IMR-90 (cell line): Measurements from ENCODE around the gene KRTAP10-7. TPM values are rescaled to one million over a fixed set of nuclear protein-coding genes. Genes with fewer than 3 reads are reported as not detected.

Source experiments
- ATAC-seq: fragments of 200-7000 bp; cut with Tn5 transposase; 2 replicates; pipeline ENCODE4 v1.9.1; 2020; ENCODE audit warnings: low read depth, mild to moderate bottlenecking, moderate library complexity
- BruUV-seq: library from RNA; stranded (reverse); fragments of 400-500 nt; replicated peaks from 2 replicates; lab custom pipeline; 2021; lab: Mats Ljungman, UMichigan
- CTCF ChIA-PET: fragments of 300-600 bp; formaldehyde crosslinking; extraction: SDS; loops from one replicate; lab custom pipeline; 2021; ENCODE audit warnings: antibody characterized with exemption; lab: Yijun Ruan, JAX
- POLR2A ChIA-PET: fragments of 300-600 bp; sonication (Branson Sonifier 250); formaldehyde crosslinking; loops from one replicate; lab custom pipeline; 2022; ENCODE audit warnings: antibody characterized with exemption; ENCODE audit not compliant: unreplicated experiment; lab: Charles Lee
- DNase-seq: peaks from one replicate; pipeline ENCODE4 v3.0.0; 2013
- H2AFZ ChIP-seq: replicated peaks from 2 replicates; pipeline ENCODE3; 2013; ENCODE audit warnings: low read length, mild to moderate bottlenecking; ENCODE audit not compliant: poor library complexity
- H2AK5ac ChIP-seq: 2 replicates; pipeline ENCODE4 v1.6.1; 2013; ENCODE audit warnings: low read depth, low read length, inconsistent platforms
- H2AK9ac ChIP-seq: replicated peaks from 2 replicates; pipeline ENCODE3; 2013; ENCODE audit warnings: mild to moderate bottlenecking, low read depth, low read length, moderate library complexity; ENCODE audit not compliant: poor library complexity
- H2BK120ac ChIP-seq: 2 replicates; pipeline ENCODE4 v1.6.1; 2013; ENCODE audit warnings: low read depth, low read length, inconsistent platforms
- H2BK15ac ChIP-seq: 3 replicates; pipeline ENCODE4 v1.6.1; 2013; ENCODE audit warnings: low read depth, low read length, inconsistent platforms
- H2BK20ac ChIP-seq: 2 replicates; pipeline ENCODE4 v1.6.1; 2013; ENCODE audit warnings: low read depth, mild to moderate bottlenecking, inconsistent platforms, low read length, moderate library complexity
- H2BK5ac ChIP-seq: 2 replicates; pipeline ENCODE4 v1.6.1; 2013; ENCODE audit warnings: mild to moderate bottlenecking, low read depth, low read length, inconsistent platforms; ENCODE audit not compliant: poor library complexity, severe bottlenecking
- H3K14ac ChIP-seq: replicated peaks from 2 replicates; pipeline ENCODE4 v1.6.1; 2013; ENCODE audit warnings: low read depth, low read length, inconsistent platforms
- H3K18ac ChIP-seq: 2 replicates; pipeline ENCODE4 v1.6.1; 2013; ENCODE audit warnings: low read depth, low read length, control low read depth
- H3K23ac ChIP-seq: 2 replicates; pipeline ENCODE4 v1.6.1; 2013; ENCODE audit warnings: low read depth, low read length, inconsistent platforms
- H3K27ac ChIP-seq: 2 replicates; pipeline ENCODE4 v1.5.1; 2013; ENCODE audit warnings: mild to moderate bottlenecking, control low read depth, low read length; ENCODE audit not compliant: insufficient read depth
- H3K27me3 ChIP-seq: 2 replicates; pipeline ENCODE4 v1.6.1; 2013; ENCODE audit warnings: low read length; ENCODE audit not compliant: control insufficient read depth, insufficient read depth
- H3K36me3 ChIP-seq: 2 replicates; pipeline ENCODE4 v1.6.1; 2013; ENCODE audit warnings: low read length, mixed read lengths; ENCODE audit not compliant: control insufficient read depth, insufficient read depth
- H3K4ac ChIP-seq: 2 replicates; pipeline ENCODE4 v1.6.1; 2013; ENCODE audit warnings: low read depth, low read length, inconsistent platforms
- H3K4me1 ChIP-seq: 2 replicates; pipeline ENCODE4 v1.6.1; 2013; ENCODE audit warnings: low read length, mixed read lengths; ENCODE audit not compliant: control insufficient read depth, insufficient read depth
- H3K4me2 ChIP-seq: 2 replicates; pipeline ENCODE4 v1.6.1; 2013; ENCODE audit warnings: low read depth, mild to moderate bottlenecking, control low read depth, low read length, moderate library complexity
- H3K4me3 ChIP-seq: 2 replicates; pipeline ENCODE4 v1.5.1; 2013; ENCODE audit warnings: low read depth, mild to moderate bottlenecking, control low read depth, low read length, moderate library complexity; ENCODE audit not compliant: insufficient read depth
- H3K56ac ChIP-seq: 2 replicates; pipeline ENCODE4 v1.6.1; 2013; ENCODE audit warnings: low read length, inconsistent platforms; ENCODE audit not compliant: insufficient read depth; ENCODE audit errors: extremely low read depth
- H3K79me1 ChIP-seq, 2 experiments: 2 replicates each; pipeline ENCODE4 v1.6.1; 2013; ENCODE audit warnings: low read length in 2 of 2, inconsistent platforms in 1 of 2, low read depth in 1 of 2
- H3K9ac ChIP-seq: 2 replicates; pipeline ENCODE4 v1.6.1; 2013; ENCODE audit warnings: low read depth, low read length, control low read depth
- H3K9me1 ChIP-seq: 2 replicates; pipeline ENCODE4 v1.6.1; 2013; ENCODE audit warnings: low read length, inconsistent platforms; ENCODE audit not compliant: insufficient read depth
- H3K9me3 ChIP-seq: 2 replicates; pipeline ENCODE4 v1.6.1; 2013; ENCODE audit warnings: low read length; ENCODE audit not compliant: control insufficient read depth, insufficient read depth
- H4K20me1 ChIP-seq: 2 replicates; pipeline ENCODE4 v1.6.1; 2013; ENCODE audit warnings: low read length, inconsistent platforms; ENCODE audit not compliant: insufficient read depth
- H4K5ac ChIP-seq: 2 replicates; pipeline ENCODE4 v1.6.1; 2013; ENCODE audit warnings: mild to moderate bottlenecking, low read depth, low read length, control low read depth
- H4K8ac ChIP-seq, 2 experiments: 2 replicates each; pipeline ENCODE4 v1.6.1; 2013; ENCODE audit warnings: low read depth in 2 of 2, low read length in 2 of 2, control low read depth in 1 of 2, inconsistent platforms in 1 of 2
- H4K91ac ChIP-seq: 2 replicates; pipeline ENCODE4 v1.6.1; 2013; ENCODE audit warnings: low read depth, low read length, inconsistent platforms; ENCODE audit not compliant: insufficient read depth
- BHLHE40 ChIP-seq: fragments of 150-350 bp; IDR thresholded peaks from 2 replicates; pipeline ENCODE4 v1.6.1; 2016; ENCODE audit warnings: mild to moderate bottlenecking, low read depth, low read length
- CHD1 ChIP-seq: IDR thresholded peaks from 2 replicates; pipeline ENCODE4 v1.6.1; 2012; ENCODE audit warnings: low read depth, low read length, improper control_type of control experiment
- FOS ChIP-seq: fragments of 150-350 bp; IDR thresholded peaks from 2 replicates; pipeline ENCODE4 v1.6.1; 2016; ENCODE audit warnings: low read depth, low read length
- MAZ ChIP-seq: IDR thresholded peaks from 2 replicates; pipeline ENCODE4 v1.6.1; 2012; ENCODE audit warnings: low read depth, mild to moderate bottlenecking, low read length, improper control_type of control experiment, moderate library complexity, borderline replicate concordance
- SMC3 ChIP-seq: fragments of 150-350 bp; IDR thresholded peaks from 2 replicates; pipeline ENCODE4 v1.6.1; 2016; ENCODE audit warnings: low read depth, mild to moderate bottlenecking, antibody characterized with exemption, low read length, moderate library complexity
- dilution Hi-C: fragments of 300-500 bp; cut with HindIII; formaldehyde crosslinking; loops from one replicate; pipeline ENCODE4 v1.14.3; 2018; ENCODE audit warnings: low sequenced_read_pairs; ENCODE audit not compliant: unreplicated experiment
- in situ Hi-C: fragments of 300-500 bp; cut with MboI; formaldehyde crosslinking; loops from 3 replicates; pipeline ENCODE4 v1.14.3; 2019; ENCODE audit warnings: low sequenced_read_pairs, inconsistent platforms, mixed read lengths
- intact Hi-C: fragments of 100-400 bp; cut with micrococcal nuclease; formaldehyde crosslinking; loops from 2 replicates; pipeline ENCODE4 v1.10.0; 2022
- polyA plus RNA-seq, 3 experiments: library from polyadenylated mRNA; depleted of rRNA; stranded (reverse); fragments of >200 nt; gene quantifications; 2 replicates each; pipeline ENCODE4 v1.2.3, GENCODE V29; 2012; ENCODE audit warnings: low replicate concordance in 1 of 3
- total RNA-seq: library from RNA; depleted of rRNA; stranded (reverse); fragments of >200 nt; gene quantifications from 2 replicates; pipeline ENCODE4 v1.2.3, GENCODE V29; 2012
- TF ChIP-seq, protein P1 (sequence below): fragments of 150-350 bp; IDR thresholded peaks from 2 replicates; pipeline ENCODE4 v1.6.1; 2017; ENCODE audit warnings: mild to moderate bottlenecking, antibody characterized with exemption, low read length, low read depth
- TF ChIP-seq, protein P2 (sequence below): conservative IDR thresholded peaks from 2 replicates; pipeline ENCODE4 v1.5.1; 2012; ENCODE audit warnings: mild to moderate bottlenecking, low read depth, low read length, improper control_type of control experiment

The KRTAP10-7 gene
- total and polyA plus RNA-seq, 2 of the 4 experiments (the other 2 are of a cell fraction): not detected

GRCh38 chr21:44609193-44609592, 8.8 kb downstream of the KRTAP10-7 start:
- Histone ChIP-seq H3K9me1 (no peaks in the 10 kb centered on the region), H4K5ac (no peak overlapping the region), H2AFZ (no peak overlapping the region), H3K4me1 (no peaks in the 10 kb centered on the region), H4K8ac (no peak overlapping the region), H3K4ac (no peak overlapping the region), H3K79me1 (no peaks in the 10 kb centered on the region), H3K4me2 (no peak overlapping the region), H4K91ac (no peak overlapping the region), H3K56ac (no peak overlapping the region), H3K27ac (no peak overlapping the region), H3K9me3 (peaks cover 12% of the 10 kb centered on the region), H2BK120ac (no peak overlapping the region), H3K18ac (no peak overlapping the region), H3K23ac (no peak overlapping the region), H3K9ac (no peak overlapping the region), H2AK9ac (no peak overlapping the region), H2BK15ac (no peak overlapping the region), H3K36me3 (no peaks in the 10 kb centered on the region), H3K14ac (no peak overlapping the region), H3K4me3 (no peak overlapping the region), H3K27me3 (no peaks in the 10 kb centered on the region), H2AK5ac (no peak overlapping the region), H2BK20ac (no peak overlapping the region), H2BK5ac (no peak overlapping the region), H4K20me1 (no peaks in the 10 kb centered on the region)
- in situ Hi-C loops: no loop called here
- DNase-seq (no peak), ATAC-seq (no peak)
- POLR2A ChIA-PET: no interaction called here
- dilution Hi-C loops: no loop called here
- TF ChIP-seq, protein P1, sequence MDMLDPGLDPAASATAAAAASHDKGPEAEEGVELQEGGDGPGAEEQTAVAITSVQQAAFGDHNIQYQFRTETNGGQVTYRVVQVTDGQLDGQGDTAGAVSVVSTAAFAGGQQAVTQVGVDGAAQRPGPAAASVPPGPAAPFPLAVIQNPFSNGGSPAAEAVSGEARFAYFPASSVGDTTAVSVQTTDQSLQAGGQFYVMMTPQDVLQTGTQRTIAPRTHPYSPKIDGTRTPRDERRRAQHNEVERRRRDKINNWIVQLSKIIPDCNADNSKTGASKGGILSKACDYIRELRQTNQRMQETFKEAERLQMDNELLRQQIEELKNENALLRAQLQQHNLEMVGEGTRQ: no peak
- TF ChIP-seq CHD1 (no peak), FOS (no peak), BHLHE40 (no peak), MAZ (no peak), SMC3 (no peak)
- TF ChIP-seq, protein P2, sequence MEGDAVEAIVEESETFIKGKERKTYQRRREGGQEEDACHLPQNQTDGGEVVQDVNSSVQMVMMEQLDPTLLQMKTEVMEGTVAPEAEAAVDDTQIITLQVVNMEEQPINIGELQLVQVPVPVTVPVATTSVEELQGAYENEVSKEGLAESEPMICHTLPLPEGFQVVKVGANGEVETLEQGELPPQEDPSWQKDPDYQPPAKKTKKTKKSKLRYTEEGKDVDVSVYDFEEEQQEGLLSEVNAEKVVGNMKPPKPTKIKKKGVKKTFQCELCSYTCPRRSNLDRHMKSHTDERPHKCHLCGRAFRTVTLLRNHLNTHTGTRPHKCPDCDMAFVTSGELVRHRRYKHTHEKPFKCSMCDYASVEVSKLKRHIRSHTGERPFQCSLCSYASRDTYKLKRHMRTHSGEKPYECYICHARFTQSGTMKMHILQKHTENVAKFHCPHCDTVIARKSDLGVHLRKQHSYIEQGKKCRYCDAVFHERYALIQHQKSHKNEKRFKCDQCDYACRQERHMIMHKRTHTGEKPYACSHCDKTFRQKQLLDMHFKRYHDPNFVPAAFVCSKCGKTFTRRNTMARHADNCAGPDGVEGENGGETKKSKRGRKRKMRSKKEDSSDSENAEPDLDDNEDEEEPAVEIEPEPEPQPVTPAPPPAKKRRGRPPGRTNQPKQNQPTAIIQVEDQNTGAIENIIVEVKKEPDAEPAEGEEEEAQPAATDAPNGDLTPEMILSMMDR: no peak
- intact Hi-C loops: no loop called here
- CTCF ChIA-PET: no interaction called here
- BruUV-seq: no TSS peak
